Measurements from ENCODE around the gene RNF135.
"Not testable (repeated sequence)": the region's sequence is repeated elsewhere in the genome, so short reads cannot be mapped to it uniquely, and the experiment has no call there.

The RNF135 gene

GRCh38 chr17:30965686-30966085, 5.2 kb upstream of the RNF135 start:
- Mint-ChIP-seq H3K4me1 (peaks cover 22% of the 10 kb centered on the region), H3K4me3 (no peak overlapping the region), H3K27ac (no peak overlapping the region), H3K27me3 (no peaks in the 10 kb centered on the region), H3K36me3 (no peaks in the 10 kb centered on the region), H3K9me3 (no peaks in the 10 kb centered on the region)
- ATAC-seq (ENCODE audit: low read depth) (no peak), DNase-seq (ENCODE audit: low spot score in 2 of 2) (no peak)

GRCh38 chr17:30967911-30968310, 2.9 kb upstream of the RNF135 start:
- DNase-seq (ENCODE audit: low spot score in 2 of 2); ATAC-seq (ENCODE audit: low read depth); H3K36me3 Mint-ChIP-seq; H3K27me3 Mint-ChIP-seq; H3K9me3 Mint-ChIP-seq: not testable (repeated sequence)
- Mint-ChIP-seq H3K4me3 (peak overlapping the region; percentile 61), H3K4me1 (peaks cover 21% of the 10 kb centered on the region), H3K27ac (peak overlapping the region; percentile 100)

GRCh38 chr17:30969989-30970830, 629 bp upstream of the RNF135 start:
- H3K4me3 Mint-ChIP-seq, result peak overlapping the region; percentile 99
- H3K27ac Mint-ChIP-seq, result peak overlapping the region; percentile 100
- H3K4me1 Mint-ChIP-seq, result peaks cover 23% of the 10 kb centered on the region
- peaks cover 2% of the 10 kb centered on the region for H3K9me3 Mint-ChIP-seq
- peaks cover 6% of the 10 kb centered on the region for H3K36me3 Mint-ChIP-seq
- DNase-seq (ENCODE audit: low spot score in 2 of 2), result peak; percentile 51 to 69
- peak; percentile 64 for ATAC-seq (ENCODE audit: low read depth)
- no peaks in the 10 kb centered on the region for H3K27me3 Mint-ChIP-seq

GRCh38 chr17:30975042-30975820, 4.4 kb downstream of the RNF135 start:
- peaks cover 15% of the 10 kb centered on the region for H3K36me3 Mint-ChIP-seq
- ATAC-seq (ENCODE audit: low read depth) (no peak), DNase-seq (ENCODE audit: low spot score in 2 of 2) (no peak)
- peak overlapping the region; percentile 24 for H3K27ac Mint-ChIP-seq
- no peak overlapping the region for H3K4me3 Mint-ChIP-seq
- peaks cover 23% of the 10 kb centered on the region for H3K4me1 Mint-ChIP-seq
- H3K27me3 Mint-ChIP-seq, result no peaks in the 10 kb centered on the region
- H3K9me3 Mint-ChIP-seq, result peaks cover 3% of the 10 kb centered on the region

GRCh38 chr17:30979919-30980318, 9.1 kb downstream of the RNF135 start:
- ATAC-seq (ENCODE audit: low read depth); DNase-seq (ENCODE audit: low spot score in 2 of 2); H3K9me3 Mint-ChIP-seq; H3K27me3 Mint-ChIP-seq; H3K27ac Mint-ChIP-seq; H3K4me3 Mint-ChIP-seq: not testable (repeated sequence)
- Mint-ChIP-seq H3K36me3 (peaks cover 11% of the 10 kb centered on the region), H3K4me1 (peaks cover 30% of the 10 kb centered on the region)

GRCh38 chr17:30981531-30982519, 11.0 kb downstream of the RNF135 start:
- H3K36me3 Mint-ChIP-seq, result peaks cover 15% of the 10 kb centered on the region
- H3K27me3 Mint-ChIP-seq, result no peaks in the 10 kb centered on the region
- no peak overlapping the region for H3K4me3 Mint-ChIP-seq
- peaks cover 25% of the 10 kb centered on the region for H3K4me1 Mint-ChIP-seq
- DNase-seq (ENCODE audit: low spot score in 2 of 2) (no peak), ATAC-seq (ENCODE audit: low read depth) (peak; percentile 37)
- H3K27ac Mint-ChIP-seq, result no peak overlapping the region
- no peaks in the 10 kb centered on the region for H3K9me3 Mint-ChIP-seq

- no peak for ATAC-seq (ENCODE audit: low read depth)
- Mint-ChIP-seq H3K27ac (no peak overlapping the region), H3K36me3 (peaks cover 17% of the 10 kb centered on the region), H3K4me1 (peaks cover 25% of the 10 kb centered on the region), H3K9me3 (no peaks in the 10 kb centered on the region), H3K4me3 (no peak overlapping the region), H3K27me3 (no peaks in the 10 kb centered on the region)
- no peak for DNase-seq (ENCODE audit: low spot score in 2 of 2)
Observed at GRCh38 chr17:30982855-30983254, 12.0 kb downstream of the RNF135 start.

GRCh38 chr17:30990458-30990857, 19.6 kb downstream of the RNF135 start:
- DNase-seq (ENCODE audit: low spot score in 2 of 2) (no peak), ATAC-seq (ENCODE audit: low read depth) (no peak)
- H3K4me1 Mint-ChIP-seq, result peaks cover 2% of the 10 kb centered on the region
- no peak overlapping the region for H3K27ac Mint-ChIP-seq
- H3K9me3 Mint-ChIP-seq, result no peaks in the 10 kb centered on the region
- H3K4me3 Mint-ChIP-seq, result no peak overlapping the region
- H3K27me3 Mint-ChIP-seq, result no peaks in the 10 kb centered on the region
- peaks cover 24% of the 10 kb centered on the region for H3K36me3 Mint-ChIP-seq

- Mint-ChIP-seq H3K27ac (no peak overlapping the region), H3K36me3 (peaks cover 25% of the 10 kb centered on the region), H3K9me3 (no peaks in the 10 kb centered on the region), H3K4me1 (no peaks in the 10 kb centered on the region), H3K4me3 (no peak overlapping the region), H3K27me3 (no peaks in the 10 kb centered on the region)
- ATAC-seq (ENCODE audit: low read depth) (no peak), DNase-seq (ENCODE audit: low spot score in 2 of 2) (no peak)
Observed at GRCh38 chr17:30992551-30992950, 21.7 kb downstream of the RNF135 start.

GRCh38 chr17:30995347-30995746, 24.5 kb downstream of the RNF135 start:
- H3K4me3 Mint-ChIP-seq, result no peak overlapping the region
- DNase-seq (ENCODE audit: low spot score in 2 of 2), result no peak
- no peak overlapping the region for H3K27ac Mint-ChIP-seq
- H3K9me3 Mint-ChIP-seq, result no peaks in the 10 kb centered on the region
- no peak for ATAC-seq (ENCODE audit: low read depth)
- H3K27me3 Mint-ChIP-seq, result no peaks in the 10 kb centered on the region
- no peaks in the 10 kb centered on the region for H3K4me1 Mint-ChIP-seq
- H3K36me3 Mint-ChIP-seq, result peaks cover 30% of the 10 kb centered on the region

- H3K27ac Mint-ChIP-seq, result no peak overlapping the region
- H3K27me3 Mint-ChIP-seq, result no peaks in the 10 kb centered on the region
- H3K36me3 Mint-ChIP-seq, result peaks cover 28% of the 10 kb centered on the region
- no peak for DNase-seq (ENCODE audit: low spot score in 2 of 2)
- H3K4me1 Mint-ChIP-seq, result no peaks in the 10 kb centered on the region
- H3K4me3 Mint-ChIP-seq, result no peak overlapping the region
- no peak for ATAC-seq (ENCODE audit: low read depth)
- H3K9me3 Mint-ChIP-seq, result no peaks in the 10 kb centered on the region
Observed at GRCh38 chr17:30996486-30996885, 25.6 kb downstream of the RNF135 start.

- Mint-ChIP-seq H3K36me3 (peaks cover 34% of the 10 kb centered on the region), H3K27ac (no peak overlapping the region), H3K4me3 (no peak overlapping the region), H3K27me3 (no peaks in the 10 kb centered on the region), H3K9me3 (no peaks in the 10 kb centered on the region), H3K4me1 (no peaks in the 10 kb centered on the region)
- DNase-seq (ENCODE audit: low spot score in 2 of 2), result no peak
- no peak for ATAC-seq (ENCODE audit: low read depth)
Observed at GRCh38 chr17:30997270-30997669, 26.4 kb downstream of the RNF135 start.

- no peaks in the 10 kb centered on the region for H3K27me3 Mint-ChIP-seq
- no peaks in the 10 kb centered on the region for H3K4me1 Mint-ChIP-seq
- ATAC-seq (ENCODE audit: low read depth) (no peak), DNase-seq (ENCODE audit: low spot score in 2 of 2) (no peak)
- H3K36me3 Mint-ChIP-seq, result peaks cover 34% of the 10 kb centered on the region
- H3K27ac Mint-ChIP-seq, result no peak overlapping the region
- H3K9me3 Mint-ChIP-seq, result no peaks in the 10 kb centered on the region
- H3K4me3 Mint-ChIP-seq, result no peak overlapping the region
Observed at GRCh38 chr17:30997842-30998241, 27.0 kb downstream of the RNF135 start.
